GM13977 (cell line): ENCODE data around the gene KRTAP5-11.
A peak's percentile ranks its signal among the peaks of the same experiment; 100 is the strongest.

ENCODE experiments used
- DNase-seq: peaks from one replicate; pipeline ENCODE4 v3.0.0; 2012; ENCODE audit warnings: low spot score
- CTCF ChIP-seq: IDR thresholded peaks from 2 replicates; pipeline ENCODE4 v1.5.1; 2012; ENCODE audit warnings: mild to moderate bottlenecking, control low read depth; ENCODE audit not compliant: insufficient read depth; ENCODE audit errors: extremely low read depth, missing control alignments
- in situ Hi-C: fragments of 300-500 bp; cut with MboI; formaldehyde crosslinking; loops from one replicate; pipeline ENCODE4 v1.12.0; 2022; ENCODE audit warnings: low sequenced_read_pairs, low pct_unique_long_range_greater_than_20kb, mixed read lengths, inconsistent platforms; ENCODE audit not compliant: unreplicated experiment

The KRTAP5-11 gene

GRCh38 chr11:71566081-71566620, 16.5 kb downstream of the KRTAP5-11 start:
- no peak for TF ChIP-seq CTCF
- no peak for DNase-seq
- in situ Hi-C loops: no loop called here

- TF ChIP-seq CTCF: no peak
- no peak for DNase-seq
- in situ Hi-C loops: no loop called here
Measured at GRCh38 chr11:71565263-71565662, 17.4 kb downstream of the KRTAP5-11 start, which contains the start of gene KRTAP5-10. KRTAP5-10 (plus strand) TSS chr11:71565563; CDS start chr11:71565588, 25 bp downstream.

DNA sequence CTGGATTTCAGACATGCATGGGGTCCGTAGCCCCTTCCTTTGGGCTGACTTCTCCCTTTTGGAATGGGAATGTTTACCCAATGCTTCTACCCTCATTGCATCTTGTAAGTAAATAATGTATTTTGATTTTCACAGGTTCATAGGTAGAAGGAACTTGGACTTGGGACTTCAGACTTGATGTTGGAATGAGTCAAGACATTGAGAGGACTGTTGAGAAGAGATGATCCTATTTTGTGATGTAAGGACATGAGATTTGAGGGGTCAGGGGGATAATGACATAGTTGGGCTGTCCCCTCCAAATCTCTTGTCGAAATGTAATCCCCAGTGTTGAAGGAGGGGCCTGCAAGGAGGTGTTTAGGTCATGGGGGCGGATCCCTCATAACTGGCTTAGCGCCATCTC, 18.2 kb downstream of the KRTAP5-11 start:
- no peak for DNase-seq

GRCh38 chr11:71563406-71563805, 19.3 kb downstream of the KRTAP5-11 start:
- in situ Hi-C loops: loop anchor here (5.0 kb wide), 1 partner anchor 36 kb away; the partner anchor contains the start of gene KRTAP5-7
- TF ChIP-seq CTCF: peak; percentile 80
- peak; percentile 88 for DNase-seq

More for the DNA sequence above, 18.2 kb downstream of the KRTAP5-11 start:
- no peak for TF ChIP-seq CTCF
- in situ Hi-C loops: loop anchor here (5.0 kb wide), 1 partner anchor 37 kb away; the partner anchor contains the start of gene KRTAP5-7

DNA sequence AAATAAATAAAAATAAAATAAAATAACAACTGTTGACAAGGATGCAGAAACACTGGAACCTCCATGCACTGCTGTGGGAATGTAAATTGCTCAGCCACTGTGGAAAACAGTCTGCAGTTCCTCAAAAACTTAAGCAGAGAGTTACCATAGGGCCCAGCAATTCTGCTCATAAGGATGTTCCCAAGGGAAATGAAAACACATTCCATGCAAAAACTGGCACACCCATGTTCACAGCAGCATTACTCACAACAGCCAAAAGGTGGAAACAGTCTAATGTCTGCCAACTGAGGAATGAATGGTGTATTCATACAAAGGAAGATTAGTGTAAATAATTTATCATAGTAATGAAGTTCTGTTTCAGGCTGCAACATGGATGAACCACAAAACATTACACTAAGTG, 20.6 kb downstream of the KRTAP5-11 start:
- DNase-seq: no peak
- in situ Hi-C loops: loop anchor here (5.0 kb wide), 1 partner anchor 35 kb away; the partner anchor contains the start of gene KRTAP5-7
- TF ChIP-seq CTCF: no peak

DNA sequence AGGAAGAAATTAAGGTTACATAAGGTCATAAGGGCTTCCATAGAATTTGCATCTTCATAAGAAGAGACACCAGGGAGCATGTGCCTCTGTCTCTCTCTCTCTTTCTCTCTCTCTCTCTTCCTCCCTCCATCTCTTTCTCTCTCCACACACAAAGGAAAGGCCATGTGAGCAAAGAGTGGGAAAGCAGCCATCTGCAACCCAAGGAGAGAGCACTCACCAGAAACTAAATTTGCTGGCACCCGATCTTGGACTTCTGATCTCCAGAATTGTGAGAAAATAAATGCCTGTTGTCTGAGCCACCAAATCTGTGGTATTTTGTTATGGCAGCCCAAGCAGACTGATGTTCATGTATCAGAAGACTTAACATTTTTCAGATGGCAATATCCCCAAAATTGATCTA, 23.7 kb downstream of the KRTAP5-11 start:
- no peak for TF ChIP-seq CTCF
- in situ Hi-C loops: no loop called here
- no peak for DNase-seq
